ENCODE measurements around the gene PAX7.
A peak's percentile ranks its signal among the peaks of the same experiment; 100 is the strongest.
"Not testable (repeated sequence)": the region's sequence is repeated elsewhere in the genome, so short reads cannot be mapped to it uniquely, and the experiment has no call there.

The PAX7 gene

DNA sequence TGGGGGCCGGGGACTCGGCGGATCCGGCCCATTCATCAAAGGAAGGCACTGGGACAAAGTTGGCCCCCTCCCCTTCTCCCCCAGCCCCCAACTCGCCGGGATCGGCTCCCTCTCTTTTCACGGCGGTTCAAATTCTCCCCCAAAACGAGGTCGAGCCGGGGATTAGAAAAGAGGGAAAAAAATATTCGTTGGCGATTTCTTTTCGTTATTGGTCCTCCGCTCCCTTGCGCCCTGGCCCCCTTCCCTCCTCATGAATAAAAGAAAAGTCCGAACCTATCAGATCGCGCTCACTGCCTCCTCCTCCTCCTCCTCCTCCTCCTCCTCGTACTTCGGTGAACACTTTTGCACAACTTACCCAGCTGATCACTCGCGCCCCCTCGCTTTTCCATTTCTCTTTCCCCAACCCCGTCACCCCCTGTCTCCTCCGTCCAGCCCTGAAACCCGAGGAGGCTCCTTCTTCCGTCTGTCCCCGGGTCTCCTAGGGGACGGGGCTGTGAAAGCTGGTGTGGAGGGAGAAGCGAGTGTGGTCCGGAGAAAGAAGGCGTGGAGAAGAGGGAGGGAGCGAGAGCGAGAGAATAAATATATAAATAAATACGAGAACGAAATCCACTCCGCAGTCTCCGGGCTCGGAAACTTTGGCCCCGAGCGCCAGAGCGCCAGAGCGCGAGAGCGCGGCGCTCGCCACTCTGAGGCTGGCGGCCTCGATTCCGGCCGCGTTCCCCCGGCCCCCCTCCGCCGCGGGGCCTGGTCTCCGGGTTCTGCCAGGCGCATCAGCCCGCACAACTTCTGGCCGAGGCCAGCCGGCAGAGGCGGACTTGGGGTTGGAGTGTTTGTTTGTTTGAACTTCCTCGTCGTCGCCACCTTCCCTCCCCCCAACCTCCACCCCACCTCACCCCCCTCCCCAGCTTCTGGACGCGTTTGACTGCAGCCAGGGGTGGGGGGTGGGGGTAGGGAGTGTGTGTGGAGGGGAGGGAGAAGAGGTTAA, at the start of gene PAX7:
Gene PAX7 (plus strand): TSS at position 336 of the 985 bp plus-strand sequence. CDS start 758 bp downstream, outside the sequence.
- no peak for DNase-seq

DNA sequence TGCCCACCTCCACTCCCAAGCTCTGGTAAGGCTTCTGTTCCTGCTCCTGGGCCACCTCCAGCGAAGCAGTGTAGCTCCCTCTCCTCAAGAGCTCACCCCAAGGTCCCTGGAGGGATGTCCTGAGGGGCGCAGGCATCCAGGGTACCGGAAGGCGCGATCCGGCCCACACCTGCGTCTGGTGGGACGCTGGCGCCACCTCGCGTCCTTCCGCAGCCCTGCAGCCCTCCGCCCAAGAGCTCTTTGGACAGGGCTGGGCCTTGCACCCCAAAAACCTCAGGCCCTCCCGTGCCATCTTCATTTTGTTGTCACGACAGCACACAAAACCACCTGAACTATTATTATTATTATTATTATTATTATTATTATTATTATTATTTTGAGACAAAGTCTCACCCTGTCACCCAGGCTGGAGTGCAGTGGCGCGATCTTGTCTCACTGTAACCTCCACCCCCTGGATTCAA, 49.2 kb upstream of the PAX7 start:
- DNase-seq, result peak; percentile 31

DNA sequence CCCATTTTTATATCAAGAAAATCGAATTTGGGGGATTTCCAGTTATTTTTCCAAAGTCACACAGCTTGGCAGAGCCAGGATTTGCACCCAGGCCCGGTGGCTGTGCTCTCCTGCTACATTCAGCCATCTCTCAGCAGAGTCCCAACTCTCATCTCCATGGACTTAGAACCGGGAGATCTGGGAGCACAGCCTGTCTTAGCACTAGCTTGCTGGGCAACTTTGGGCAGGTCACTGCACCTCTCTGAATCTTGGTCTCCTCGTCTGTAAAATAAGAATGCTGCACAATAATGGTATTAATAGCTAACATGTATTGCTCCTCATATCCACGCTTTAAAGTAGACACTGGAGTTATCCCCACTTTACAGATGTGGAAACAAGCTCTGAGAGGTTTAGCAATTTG, 47.8 kb upstream of the PAX7 start:
- no peak for DNase-seq

DNA sequence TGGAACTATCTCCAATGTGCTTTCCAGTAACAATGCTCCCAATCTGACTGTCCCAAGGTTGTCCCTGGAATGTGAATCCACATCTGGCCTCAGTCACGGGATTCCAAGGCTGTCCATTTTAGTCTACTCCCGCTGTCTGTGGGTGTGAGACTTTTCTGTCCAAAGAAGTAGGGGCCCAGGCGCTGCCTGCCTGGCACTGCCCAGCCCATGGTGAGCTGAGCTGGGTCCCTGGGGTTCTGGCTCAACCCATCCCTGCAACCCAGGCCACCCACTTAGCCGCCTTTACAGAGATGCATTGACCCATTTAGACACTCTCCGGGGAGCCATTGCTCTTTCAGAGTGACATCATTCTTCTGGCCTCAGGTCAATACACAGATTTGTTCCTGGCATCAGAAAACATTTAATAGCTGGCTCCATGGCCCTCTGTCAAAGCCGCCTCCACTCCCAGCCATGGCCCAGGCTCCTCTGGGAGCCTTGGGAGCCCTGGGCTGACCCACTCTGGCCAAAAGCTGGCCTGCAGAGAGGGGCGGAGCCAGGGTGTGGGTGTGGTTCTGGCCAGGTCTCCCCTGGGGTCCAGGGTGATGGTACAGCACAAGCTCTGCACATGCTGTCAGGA, 47.2 kb upstream of the PAX7 start:
- DNase-seq, result no peak

DNA sequence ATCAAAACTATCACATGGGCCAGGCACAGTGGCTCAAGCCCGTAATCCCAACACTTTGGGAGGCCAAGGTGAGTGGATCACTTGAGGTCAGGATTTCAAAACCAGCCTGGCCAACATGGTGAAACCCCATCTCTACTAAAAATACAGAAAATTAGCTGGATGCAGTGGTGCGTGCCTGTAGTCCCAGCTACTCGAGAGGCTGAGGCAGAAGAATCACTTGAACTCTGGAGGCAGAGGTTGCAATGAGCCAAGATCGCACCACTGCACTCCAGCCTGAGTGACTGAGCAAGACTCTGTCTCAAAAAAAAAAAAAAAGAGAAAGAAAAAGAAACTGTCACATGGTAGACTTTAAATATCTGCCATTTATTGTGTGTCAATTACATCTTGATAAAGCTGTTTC, 44.6 kb upstream of the PAX7 start:
- not testable (repeated sequence) for DNase-seq

DNA sequence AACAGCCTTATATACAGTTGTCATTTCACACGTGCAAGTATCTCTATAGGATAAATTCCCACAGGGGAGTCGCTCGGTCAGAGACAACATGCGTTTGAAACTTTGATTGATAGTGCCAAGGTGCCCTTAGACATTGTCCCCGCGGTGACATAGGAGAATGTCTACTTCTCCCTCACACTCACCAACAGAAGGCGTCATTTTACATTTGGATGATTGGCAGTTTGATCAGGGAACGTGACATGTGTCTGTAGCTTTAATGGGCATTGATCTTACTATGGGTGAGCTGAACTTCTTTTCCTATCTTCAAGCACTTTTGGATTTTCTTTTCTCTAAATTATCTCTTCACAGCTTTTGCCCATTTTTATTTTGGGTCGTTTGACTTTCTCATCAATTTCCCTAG, 42.6 kb upstream of the PAX7 start:
- no peak for DNase-seq

DNA sequence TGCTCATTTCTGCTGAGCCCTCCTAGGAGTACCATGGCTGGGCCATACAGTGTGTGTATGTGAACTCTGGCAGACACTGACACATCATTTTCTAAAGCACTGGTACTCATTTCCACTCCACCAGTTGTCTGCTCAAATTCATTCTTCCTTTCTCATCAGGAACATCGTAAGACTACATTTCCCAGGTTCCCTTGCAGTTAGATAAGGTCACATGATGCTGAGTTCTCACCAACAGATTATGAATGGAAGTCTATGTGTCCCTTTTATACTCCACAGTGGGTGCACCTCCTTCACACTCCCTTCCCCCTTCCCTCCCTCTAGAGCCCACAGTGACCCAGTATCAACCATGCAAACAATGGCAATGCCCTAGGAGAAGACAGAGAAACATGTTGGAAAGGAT, 38.3 kb upstream of the PAX7 start:
- no peak for DNase-seq

DNA sequence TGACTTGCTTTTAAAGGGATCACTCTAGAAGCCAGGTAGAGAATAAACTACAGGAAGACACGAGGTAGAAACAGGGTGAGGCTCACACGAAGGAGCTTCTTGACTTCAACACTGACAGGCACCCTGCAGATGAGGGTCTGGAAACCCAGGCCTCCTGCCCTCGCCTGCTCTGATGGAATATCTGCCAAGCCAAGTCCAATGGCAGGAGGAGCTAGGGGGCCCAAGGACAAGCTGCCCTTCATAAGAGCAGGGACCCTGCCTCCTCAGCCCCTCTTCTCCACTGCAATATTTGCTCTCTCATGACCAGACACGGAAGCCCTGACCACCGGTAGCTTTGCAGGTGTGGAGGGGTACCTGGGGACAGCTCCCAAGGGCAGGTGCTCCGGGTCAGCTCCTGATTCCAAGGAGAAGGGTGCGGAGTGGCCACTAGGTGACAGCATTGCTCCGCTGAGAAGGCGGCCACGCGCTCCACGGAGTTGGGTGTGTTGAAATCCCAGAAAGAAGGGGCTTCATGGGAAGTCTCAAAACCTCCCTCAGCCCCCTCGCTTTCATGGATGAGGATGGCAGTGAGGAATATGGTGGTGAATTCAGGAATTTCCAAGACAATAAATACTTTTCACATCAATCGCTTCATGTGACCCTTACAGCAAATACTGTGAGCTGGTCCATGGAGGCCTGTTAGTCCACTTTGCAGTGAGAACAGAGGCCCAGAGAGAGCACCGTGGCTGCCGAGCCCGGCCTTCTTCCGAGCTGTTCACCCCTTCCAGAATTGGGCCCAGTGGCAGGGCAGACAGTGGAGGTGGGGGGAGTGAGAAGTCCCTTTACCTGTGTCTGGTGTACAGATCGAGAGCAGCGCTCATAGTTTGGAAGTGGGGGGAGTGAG, 33.2 kb upstream of the PAX7 start:
- peak; percentile 28 for DNase-seq

DNA sequence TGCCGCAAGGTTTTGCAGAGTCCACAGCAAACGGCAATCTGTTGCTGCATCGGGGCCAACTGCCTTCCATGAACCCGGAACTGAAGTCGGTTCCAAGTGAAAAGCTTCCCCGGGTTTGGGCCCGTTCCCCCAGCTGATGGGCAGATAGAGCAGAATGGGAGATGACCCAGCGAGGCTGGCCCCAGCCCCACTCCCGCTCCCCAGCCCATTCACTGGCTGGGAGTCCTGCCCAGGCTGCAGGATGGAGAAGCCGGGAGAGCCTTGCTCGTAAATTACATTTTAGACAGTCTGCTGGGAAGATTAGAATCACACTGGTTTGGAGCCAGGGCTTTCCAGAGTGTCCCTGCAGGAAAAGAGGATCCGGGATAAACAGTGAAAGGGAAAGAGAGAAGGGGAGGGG, 31.6 kb upstream of the PAX7 start:
- no peak for DNase-seq

DNA sequence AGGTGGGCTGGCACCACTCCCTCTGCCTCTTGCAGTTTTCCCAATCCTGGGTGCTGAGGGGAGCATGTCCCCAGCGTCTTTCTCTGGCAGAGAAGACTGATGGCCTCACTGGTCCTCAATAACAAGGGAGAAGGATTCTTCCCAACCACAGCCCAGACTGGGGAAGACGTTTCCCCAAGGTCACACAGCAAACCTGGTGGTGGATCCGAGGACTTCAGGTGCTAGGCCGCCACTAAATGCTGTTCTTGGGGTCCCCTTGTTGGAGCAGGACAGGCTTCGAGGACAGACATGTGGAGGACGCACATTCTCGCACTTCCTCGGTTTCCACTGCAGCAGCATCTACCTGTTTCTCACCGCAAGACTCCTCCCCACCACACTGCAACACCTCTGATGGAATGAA, 30.9 kb upstream of the PAX7 start:
- DNase-seq, result no peak

DNA sequence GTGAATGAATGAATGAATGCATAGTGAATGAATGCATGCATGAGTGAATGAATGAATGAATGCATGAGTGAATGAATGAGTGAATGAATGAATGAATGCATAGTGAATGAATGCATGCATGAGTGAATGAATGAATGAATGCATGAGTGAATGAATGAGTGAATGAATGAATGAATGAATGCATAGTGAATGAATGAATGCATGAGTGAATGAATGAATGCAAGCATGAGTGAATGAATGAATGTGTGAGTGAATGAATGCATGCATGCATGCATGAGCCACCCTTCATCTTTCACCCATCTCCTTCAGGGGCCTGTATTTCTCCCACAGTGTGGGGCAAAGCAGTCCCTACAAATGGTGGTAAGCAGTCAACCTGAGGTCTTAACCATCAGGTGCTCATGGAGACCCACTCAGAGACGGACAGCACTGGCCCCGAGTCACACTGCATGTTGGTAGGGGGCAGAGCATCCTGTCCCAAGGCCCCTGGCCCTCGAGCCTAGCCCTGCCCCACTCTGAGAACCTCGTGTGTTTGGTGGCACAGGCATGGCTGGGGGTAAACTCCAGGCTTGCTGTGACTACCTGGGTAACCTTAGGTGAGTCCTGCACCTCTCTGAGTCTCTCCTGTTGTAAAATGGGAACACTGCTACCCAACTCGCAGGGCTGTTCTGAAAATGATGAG, 28.0 kb upstream of the PAX7 start:
- no peak for DNase-seq

DNA sequence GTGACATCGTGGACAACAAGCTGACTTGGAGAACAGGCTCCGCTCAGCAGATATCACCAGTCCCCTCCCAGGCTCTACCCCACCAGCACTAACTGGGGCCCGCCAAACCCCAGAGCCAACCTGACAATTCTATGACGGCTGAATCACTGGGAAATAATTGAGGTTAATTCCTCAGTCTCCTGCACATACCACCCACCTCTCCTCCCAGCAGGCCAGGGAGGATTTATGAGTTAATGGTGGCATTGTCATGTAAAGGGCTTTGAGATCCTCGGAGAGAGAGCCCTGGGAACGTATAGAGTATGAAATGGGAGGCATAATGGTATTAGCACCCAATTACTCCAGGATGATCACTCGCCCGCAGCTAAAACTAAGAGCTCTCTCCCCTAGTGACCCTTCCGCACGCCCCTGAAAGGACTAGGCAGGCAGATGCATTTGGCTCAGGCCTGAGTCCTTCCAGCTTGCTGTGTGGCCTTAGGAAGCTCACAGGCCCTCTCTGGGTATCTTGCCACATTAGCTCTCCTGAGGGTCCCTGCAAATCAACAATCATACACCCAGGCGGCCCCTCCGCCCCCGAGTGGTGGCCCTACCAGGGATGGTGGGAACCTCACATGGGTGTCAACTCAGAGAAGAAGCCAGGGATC, 27.3 kb upstream of the PAX7 start:
- DNase-seq, result no peak

DNA sequence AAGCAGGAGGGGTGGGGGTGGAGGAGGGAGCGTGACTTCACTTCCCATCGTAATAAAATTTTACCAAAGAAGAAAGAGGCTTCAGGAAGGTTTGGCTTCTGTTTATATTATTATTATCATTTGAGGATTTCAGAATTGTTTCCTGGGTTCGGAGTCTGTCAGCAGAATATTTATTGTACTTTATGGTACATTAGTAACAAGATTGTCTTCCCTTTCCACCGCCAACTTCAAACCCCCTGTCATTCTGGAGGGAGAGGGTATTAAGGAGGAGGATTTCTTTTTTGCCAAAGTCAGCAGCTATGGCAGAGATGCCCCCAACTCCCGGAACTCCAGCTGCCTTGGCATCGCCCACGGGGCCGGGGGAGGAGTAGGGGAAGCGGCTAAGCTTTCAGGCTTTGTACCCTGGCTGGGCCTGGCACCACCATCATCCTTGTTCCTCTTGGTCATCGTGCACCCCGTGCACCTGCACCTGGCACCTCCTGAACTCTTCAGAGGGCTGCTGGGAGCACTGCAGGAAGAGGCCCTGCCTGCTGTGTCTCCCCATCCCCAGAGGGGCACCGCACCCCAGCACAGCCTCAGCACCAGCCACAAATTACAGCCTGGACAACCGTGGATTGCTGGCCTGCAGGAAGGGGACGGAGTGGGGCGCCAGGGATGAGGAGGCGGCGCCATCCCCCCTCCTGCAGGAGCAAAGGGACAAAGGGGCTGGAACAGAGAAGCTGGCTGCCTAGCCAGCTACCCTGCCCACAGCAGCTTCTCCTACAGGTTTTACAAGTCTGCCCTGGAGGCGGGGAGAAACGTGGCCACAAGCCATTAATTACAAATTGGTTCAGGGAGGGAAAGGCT, 24.0 kb upstream of the PAX7 start:
- DNase-seq, result no peak

DNA sequence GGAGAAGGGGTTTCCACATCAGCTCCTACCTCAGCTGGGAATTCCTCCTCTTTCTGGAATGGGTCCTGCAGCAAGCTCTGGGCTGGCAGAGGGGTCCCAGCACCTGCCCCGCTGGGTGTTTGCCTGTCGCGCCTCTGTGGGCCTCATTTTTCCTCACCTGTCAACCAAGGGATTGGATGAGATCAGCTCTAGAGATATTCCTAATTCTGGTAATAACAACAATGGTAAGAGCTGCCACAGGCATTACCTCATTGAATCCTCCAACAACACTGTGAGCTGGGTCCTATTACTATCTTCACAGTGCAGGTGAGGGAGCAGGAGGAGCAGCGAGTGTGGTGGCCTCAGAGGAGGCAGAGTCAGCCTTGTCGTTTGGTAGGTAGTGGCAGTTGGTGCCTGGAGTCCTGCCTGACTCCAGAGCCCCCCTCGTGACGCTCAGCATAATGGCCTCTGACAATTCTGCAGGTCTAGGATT, 23.3 kb upstream of the PAX7 start:
- DNase-seq, result no peak

DNA sequence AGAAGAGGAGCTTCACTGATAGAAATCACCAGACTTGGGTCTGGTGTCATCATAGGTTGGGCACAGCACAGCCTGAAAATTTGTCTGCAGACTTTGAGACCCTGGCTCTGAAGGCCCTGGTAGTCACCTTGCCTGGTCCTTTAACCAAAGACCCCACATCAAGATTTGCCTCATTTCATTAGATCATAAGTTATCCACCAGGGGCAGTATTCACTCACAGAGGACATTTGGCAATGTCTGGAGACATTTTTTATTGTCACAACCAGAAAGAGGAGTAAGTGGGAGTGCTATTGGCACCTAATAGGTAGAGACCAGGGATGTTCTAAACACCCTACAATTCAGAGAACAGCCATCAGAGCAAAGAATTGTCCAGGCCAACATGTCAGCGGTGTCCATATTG, 22.1 kb upstream of the PAX7 start:
- DNase-seq, result no peak

DNA sequence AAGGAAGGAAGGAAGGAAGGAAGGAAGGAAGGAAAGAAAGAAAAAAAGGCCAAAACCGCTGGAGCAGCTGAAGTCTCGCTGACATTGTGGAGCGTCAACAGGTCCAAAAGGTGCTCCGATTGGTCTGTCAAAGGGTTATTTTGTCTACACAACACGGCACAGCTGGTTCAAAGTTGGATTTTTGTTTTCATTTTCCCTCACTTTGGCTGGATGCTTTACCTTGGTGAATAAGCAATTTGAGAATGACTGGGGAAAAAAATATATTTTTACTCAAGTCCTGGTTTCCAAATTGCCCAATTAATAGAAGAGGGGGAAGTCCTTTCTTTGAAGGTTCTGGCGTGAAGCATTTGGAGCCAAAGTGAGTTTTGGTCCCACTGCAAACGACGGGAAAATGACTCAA, 19.3 kb upstream of the PAX7 start:
- no peak for DNase-seq

DNA sequence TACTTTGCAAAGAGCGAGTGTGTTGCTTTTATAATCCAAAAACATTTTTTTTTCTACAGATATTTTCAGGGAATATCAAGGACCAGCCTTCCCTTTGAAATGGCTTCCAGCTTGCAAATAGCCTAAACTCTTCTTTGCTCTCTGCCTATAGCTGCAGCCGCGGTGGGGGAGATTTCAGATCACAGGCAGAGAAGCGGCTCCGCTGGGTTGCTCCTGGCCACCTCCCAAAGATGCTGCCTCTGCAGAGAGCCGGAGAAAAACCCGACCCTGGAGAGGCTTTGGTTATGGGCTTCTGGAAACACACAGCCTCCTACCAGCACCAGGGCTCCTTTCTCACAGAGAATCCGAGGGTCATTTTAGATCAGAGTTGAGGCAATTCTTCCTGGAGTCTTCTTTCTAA, 18.6 kb upstream of the PAX7 start:
- DNase-seq, result no peak

DNA sequence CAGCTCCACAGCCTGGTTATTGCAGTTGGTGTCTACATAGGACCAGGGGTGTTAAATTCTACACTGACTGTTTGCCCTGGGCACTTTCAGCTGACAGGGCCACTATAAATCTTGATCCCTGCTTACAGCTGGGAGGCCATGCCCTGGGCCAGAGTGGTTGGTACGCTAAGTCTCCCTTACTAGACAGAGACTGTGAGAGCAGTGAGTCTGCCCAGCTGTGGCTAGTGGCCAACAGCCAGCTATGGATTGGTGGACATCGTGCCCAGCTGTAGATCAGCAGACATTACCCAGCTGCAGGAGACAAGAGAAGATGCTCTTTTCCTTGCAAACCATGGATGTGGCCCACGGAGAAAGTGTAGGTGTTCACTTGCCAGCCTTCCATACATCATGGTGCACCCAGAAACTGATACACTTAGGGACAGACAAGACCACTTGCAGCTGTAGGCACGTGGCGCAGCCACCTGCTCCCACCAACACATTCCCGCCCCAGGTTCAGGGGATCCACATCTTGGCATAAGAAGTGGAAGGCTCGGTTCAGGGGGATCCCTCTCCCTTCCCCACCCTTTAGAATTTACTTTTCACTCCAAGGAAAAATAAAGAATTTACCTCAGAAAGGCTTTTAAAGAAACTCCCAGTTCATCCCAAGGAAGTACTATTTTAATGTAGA, 16.4 kb upstream of the PAX7 start:
- no peak for DNase-seq

DNA sequence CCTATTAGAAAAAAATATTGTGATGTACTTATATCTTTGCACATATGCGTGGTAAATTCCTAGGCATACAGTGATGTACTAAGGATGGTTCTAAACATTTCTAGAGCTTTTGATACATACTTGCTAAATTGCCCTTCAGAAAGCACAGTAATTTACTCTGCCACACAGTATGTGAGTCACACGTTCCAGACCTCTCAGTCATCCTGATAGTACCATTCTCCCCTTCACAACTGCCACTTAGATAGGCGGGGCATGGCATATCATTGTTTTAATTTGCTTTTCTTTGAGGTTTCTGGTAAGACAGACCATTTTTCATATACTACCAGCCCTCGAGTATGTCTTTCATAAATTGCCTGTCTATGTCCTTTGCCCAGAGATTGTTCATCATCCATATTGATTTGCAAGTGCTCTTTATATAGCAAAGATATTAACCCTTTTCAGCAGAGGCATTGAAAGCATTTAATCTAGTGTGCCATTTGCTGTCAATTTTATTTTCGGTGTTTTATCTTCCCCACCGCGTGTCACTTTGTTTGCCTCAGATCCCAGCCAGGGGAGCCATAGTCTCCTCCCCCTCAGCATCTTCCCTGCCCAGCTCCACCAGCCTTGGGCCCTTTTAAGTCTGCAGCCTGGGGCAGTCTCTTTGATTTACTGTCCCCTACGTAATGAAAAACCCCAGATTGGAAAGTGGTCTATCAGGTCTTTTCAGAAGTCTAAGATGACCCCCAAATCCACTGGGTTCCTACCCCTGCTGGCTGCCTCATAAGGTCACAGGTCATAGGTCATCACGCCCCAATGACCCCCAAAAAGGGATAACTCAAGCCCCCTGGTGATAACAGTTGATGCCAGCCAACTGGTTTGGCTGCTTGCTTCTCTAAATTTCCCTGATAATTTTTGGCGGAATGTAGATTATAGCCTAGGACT, 11.8 kb upstream of the PAX7 start:
- DNase-seq, result no peak
